NCI-H345 treated with DMSO at 0.1 percent for 48 hours (cell line): ENCODE data around the gene TPRKB.
"Not testable (repeated sequence)": the region's sequence is repeated elsewhere in the genome, so short reads cannot be mapped to it uniquely, and the experiment has no call there.

Experiments
- DNase-seq: peaks from one replicate; lab custom pipeline; 2025; ENCODE audit not compliant: unreplicated experiment; lab: John Stamatoyannopoulos, UW

The TPRKB gene

DNA sequence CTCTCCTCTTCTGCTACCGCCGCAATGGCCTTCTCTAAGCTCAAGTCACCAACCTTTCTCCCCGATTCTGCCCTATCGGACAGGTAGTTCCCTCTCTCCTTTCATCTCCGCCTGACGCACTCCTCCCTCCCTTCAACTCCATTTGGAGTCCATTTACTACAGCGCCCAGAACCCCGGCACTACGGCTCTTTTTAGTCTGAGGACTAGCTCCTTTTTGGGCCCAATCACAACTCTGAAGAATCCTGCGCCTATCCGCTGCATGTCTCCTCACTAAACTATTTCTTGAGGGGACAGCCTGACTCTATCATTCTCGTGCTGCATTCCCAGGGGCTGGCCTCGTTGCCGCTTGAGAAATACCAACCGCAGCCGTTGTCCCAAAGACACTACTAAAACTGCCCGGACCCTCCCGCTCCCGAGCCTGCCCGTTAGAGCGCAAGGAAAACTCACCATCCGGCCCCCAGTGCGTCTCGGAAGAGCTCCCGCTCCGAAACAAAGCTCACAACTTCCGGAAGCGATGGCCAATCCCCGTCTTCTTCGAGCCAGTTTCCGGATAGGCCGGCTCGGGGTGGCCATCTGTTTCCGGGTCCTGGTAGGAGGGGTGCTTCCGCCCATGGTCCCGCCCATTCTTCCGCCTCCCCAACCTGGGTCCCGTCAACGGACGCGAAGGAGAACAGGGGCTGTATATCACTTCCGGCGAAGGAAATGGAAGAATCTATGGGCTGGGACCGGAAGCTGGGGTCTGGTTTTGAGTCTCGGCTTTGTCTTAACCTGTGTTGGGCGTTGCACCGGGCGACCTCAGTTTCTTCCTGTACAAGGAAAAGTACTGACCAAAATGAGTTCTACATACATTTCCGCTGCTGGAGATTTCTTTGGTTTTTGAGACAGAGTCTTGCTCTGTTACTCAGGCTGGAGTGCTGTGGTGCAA is at the start of gene TPRKB:
Gene TPRKB (minus strand): TSS at position 491 of the 925 bp plus-strand sequence. CDS start 2,776 bp downstream, outside the sequence.
- DNase-seq = peak; percentile 92

DNA sequence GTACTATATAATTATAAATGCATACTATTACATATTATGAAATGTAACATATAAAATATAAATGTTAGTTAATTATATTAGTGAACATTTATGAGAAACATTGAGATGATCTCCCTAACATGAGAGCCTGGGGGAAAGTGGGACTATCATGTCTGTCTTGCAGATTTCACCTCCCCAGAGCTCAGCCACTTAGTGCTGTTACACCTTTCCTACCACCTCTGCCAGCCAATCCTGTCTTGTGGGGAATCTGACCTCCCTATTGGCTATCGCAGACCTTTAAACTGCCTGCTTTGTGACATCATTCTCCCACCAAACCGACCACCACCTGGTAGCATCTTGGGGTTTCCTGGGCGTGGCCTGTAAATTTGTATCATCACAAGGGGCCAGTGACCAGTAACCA is 46.7 kb upstream of the TPRKB start, which contains the start of gene C2orf78:
Gene C2orf78 (plus strand): TSS at position 301 of the 400 bp plus-strand sequence. CDS start 127 bp downstream, outside the sequence.
- DNase-seq = not testable (repeated sequence)

DNA sequence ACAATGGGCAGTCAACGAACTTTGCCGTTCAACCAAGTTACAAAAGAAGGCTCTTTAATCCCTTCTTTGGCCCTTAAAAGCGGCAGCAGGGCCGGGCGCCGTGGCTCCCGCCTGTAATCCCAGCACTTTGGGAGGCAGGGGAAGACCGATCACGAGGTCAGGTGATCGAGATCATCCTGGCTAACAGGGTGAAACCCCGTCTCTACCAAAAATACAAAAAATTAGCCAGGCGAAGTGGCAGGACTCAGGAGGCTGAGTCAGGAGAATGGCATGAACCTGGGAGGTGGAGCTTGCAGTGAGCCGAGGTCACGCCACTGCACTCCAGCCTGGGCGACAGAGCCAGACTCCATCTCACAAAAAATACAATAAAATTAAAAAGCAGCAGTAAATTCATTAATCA is 46.3 kb upstream of the TPRKB start:
- not testable (repeated sequence) for DNase-seq

DNA sequence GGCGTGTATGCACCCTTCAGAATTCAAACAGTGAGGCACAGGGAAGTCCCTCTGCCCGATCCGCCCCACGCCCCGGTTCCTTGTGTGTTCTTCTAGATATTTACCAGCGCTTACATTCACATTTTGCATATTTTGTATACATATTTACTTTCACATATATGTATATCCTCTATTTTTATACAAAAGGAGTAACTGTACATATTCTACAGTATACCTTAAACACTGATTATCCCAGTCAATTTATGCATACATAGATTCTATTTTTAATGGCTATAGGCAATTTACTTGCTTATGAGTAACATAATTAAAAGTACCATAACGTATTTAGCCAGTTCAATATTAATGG is 43.1 kb upstream of the TPRKB start:
- no peak for DNase-seq

DNA sequence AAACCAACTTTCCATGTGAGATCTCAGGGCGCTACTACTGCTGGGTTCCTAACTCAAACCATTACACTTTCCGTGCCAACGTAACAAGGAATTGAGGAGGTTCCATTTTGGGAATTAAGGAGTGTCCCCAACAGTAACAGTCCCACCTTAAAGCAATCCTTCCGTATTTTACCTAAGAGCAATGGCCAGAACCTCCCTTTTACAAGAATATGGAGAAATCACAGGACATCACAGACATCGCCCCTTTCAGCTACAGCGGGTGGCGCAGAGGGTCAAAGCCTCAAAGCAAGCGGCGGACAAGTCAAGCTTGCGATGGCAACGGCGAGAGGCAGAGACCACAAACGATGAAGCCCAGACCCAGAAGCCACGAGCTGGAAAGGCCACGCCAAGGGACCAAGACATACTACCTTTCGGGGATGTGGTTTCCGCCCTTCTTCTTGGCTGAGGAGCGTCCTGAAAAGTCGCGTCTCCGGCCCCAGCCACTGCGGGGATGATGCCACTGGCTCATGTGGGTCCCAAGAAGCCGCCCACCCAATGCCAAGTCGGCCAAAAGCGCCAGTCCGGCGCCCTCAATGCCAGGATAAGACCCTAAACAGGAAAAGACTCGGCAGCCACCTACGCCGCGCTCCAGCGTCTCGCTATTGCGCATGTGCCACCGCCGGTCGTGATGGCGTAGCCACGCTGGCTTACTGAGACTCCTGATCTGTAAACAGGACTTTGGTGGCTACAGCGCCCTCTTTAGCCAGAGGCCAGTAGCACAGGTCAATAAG is 42.5 kb upstream of the TPRKB start, which contains the start of gene DUSP11:
Gene DUSP11 (minus strand): TSS at position 637 of the 770 bp plus-strand sequence. CDS start 129 bp downstream, at position 508.
- DNase-seq = peak; percentile 94

DNA sequence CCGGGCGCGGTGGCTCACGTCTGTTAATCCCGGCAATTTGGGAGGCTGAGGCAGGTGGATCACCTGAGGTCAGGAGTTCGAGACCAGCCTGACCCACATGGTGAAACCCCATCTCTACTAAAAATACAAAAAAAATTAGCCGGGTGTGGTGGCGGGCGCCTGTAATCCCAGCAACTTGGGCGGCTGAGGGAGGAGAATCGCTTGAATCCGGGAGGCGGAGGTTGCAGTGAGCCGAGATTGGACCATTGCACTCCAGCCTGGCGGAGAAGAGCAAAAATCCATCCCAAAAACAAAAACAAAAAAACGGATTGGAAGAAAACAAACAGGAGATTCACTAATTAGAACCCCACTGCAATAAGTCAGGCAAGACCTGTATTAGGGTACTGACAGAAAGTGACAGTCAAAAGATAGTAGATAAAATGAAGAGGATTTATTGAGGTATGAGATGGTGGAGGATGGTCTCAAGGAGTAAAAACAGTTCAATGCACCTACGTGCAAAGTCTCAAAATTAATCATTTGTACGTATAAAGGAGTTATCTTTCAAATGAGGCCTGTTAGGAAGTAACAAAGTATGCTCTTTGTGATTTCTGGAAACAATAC is 41.8 kb upstream of the TPRKB start:
- not testable (repeated sequence) for DNase-seq

DNA sequence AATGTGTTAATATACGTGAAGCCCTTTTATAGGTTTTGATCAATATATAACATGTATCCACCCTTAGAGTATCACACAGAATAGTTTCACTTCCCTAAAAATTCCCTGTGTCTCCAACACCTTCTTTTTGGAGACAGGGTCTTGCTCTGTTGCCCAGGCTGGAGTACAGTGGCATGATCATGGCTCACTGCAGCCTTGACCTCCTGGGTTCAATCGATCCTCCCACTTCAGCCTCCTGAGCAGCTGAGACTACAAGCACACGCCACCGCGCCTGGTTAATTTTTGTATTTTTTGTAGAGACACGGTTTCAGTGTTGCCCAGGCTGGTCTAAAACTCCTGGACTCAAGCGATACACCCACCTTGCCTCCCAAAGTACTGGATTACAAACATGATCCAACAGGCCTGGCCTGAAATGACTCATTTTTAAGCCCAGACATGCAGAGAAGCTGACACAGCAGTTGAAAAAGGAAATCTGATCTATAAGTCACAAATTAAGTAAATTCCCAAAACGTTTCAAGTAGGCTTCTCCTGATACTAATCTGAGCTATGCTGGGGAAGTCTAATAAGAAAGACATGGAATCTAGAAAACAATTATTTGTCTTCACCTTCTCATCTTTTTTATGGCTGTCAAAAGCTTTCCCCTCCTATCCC is 39.8 kb upstream of the TPRKB start:
- DNase-seq = no peak

DNA sequence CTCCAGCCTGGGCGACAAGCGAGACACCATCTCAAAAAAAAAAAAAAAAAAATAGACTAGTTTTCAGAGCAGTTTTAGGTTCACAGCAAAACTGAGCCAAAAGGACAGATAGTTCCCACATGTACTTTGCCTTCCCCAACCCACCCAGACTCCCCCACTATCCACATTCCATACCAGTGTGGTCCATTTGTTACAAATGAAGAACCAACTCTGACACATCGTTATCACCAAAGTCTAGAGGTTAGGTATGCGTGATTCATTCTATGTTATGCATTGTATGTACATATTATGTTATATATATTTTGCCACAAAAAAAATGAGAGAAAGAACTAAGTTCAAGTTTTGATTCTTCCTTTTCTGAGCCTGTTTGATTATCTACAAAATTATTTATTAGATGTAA is 39.2 kb upstream of the TPRKB start:
- DNase-seq = no peak

DNA sequence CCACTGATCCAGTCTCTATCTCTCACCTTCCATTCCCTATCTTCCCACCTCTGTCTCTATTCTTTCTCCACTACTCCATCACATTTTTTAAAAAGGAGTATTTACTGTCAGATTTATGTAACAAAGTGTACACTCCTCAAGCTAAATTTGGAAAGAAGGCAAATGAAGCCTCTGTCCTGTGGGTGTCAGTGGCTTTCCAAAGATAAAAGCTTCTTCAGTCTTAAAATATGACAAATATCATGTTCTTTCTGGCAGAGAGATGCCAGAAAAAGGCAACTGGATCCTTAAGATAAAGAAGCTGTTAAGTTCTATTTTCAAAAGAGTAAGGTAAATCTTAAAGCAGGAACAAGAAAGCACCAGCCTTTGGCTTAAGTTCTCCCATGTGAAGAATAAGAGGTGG is 35.7 kb upstream of the TPRKB start:
- DNase-seq = no peak

DNA sequence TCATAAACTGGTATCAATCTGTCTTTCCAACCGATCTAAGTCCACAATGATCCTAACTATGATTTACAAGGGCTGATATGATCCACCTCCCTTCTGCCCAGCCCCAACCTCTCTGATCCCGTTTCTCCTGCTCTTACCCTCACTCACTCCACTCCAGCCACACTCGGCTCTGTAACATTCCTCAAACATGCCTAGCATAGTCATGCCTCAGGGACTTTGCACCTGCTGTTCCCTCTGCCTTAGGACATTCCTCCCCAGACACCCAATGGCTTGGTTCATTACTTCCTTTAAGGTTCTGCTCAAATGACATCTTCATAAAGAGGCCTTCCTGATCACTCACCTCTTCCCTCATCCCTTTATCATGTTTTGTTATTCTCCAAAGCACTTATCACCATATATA is 33.6 kb upstream of the TPRKB start:
- no peak for DNase-seq

DNA sequence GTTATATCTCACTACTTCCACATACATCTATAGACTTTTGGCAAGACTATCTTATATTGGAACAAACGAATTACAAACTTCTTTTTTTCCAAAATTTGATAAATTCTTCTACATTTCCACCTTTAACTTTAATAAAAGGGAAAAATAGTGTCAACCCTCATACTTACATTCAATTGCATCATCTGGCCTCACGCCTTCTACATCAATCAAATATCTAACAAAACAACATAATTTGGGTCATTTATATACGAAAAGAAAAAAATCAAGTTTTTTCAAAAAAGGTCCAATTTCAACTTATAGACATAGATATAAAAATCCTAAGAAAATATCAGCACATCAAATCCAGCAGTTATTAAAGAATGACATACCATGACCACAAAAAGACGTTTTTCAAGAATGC is 29.8 kb upstream of the TPRKB start:
- no peak for DNase-seq

DNA sequence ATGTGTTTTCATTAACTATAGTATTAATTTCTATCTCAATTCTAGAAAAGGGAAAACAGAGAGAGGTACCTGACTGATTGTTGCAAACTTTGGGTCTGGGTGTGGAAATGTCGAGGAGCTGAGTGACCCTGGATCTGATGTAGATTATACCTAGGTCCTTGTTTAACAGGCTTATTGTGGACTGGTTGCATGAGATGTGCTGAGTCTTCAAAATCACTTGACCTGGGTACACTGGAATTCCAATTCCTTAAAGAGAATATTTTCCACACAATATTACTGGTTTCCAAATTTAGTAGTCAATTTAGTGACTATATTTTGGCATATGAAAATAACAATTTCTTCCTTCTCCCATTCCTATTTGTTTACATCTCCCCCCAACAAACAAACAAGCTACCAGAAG is 29.2 kb upstream of the TPRKB start:
- no peak for DNase-seq

DNA sequence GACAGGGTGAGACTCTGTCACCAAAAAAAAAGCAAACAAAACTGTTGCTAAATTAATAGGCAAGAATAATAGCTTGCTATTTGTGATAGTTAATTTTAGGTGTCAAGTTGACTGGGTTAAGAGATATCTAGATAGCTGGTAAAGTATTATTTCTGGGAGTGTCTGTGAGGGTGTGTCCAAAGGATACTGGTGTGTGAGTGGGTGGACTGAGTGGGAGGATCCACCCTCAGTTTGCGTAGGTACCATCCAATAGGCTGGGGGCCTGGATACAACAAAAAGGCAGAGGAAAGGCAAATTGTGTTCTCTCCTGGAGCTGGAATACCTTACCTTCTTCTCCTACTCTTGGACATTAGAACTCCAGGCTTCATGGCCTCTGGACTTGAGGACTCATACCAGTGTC is 27.8 kb upstream of the TPRKB start:
- DNase-seq = no peak

DNA sequence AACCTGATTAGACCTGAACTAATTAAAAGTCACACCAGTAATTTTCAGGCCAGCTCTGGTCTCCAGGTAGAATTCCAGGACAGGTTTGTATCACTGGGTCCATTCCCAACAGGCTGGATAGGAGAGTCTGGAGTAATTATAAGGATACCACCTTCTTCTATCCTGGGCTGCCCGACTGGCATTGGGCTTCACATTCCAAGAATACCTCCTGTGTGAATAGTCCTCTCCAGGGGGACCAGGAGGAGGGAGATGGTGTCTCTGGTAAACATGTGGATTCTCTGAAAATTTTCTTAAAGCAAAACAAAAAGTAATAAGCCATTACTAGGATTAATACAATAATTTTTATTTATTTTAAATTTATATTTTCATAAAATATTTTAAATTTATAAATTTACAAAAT is 25.4 kb upstream of the TPRKB start:
- DNase-seq = no peak

DNA sequence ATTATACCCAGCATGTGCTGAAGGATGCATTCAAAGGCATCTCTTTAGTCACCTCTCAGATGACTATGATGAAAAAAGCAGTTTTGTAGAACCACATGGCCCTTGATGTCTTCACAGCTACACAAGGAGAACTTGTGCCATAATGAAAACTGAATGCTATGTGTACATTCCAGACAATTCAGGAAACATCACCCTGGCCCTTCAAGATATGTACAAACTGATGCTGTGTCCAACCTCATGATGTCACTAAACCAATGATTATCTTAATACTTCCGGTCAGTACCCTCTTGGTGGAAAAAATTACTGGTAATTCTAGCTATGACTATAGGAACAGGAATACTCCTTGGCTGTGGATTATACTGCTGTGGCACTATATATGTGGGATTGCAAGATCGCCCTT is 22.8 kb upstream of the TPRKB start:
- no peak for DNase-seq

DNA sequence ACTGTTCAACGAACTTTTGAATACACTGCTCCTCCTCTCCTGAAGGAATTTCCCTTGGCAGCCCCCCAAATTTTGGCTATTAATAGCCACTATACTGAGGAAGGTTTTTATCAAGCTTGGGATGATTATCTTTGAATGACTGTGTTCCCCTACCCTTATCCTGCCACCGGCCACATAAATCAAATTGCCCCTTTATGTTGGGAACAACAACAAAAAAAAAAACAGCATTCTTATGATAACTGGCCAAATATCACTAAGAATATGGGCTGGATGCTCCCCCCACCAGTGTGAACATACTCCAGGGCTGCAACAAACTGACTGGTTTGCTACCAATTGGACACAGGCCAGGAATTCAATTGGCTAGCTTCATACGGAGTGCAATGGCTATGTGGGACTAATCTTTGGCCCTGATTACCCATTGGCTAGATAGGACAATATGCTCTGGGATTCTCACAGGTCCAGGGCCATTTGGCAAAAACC is 22.2 kb upstream of the TPRKB start:
- no peak for DNase-seq

DNA sequence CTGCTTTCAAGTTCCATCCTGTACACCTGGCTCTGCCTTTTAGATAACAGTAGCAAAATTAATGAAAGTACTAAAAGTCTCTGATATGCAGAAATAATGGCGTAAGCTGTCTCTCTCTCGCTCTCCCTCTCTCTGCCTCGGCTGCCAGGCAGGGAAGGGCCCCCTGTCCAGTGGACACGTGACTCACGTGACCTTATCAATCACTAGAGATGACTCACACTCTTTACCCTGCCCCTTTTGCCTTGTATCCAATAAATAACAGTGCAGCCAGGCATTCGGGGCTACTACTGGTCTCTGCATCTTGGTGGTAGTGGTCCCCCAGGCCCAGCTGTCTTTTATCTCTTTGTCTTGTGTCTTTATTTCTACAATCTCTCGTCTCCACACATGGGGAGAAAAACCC is 17.2 kb upstream of the TPRKB start:
- DNase-seq = not testable (repeated sequence)

DNA sequence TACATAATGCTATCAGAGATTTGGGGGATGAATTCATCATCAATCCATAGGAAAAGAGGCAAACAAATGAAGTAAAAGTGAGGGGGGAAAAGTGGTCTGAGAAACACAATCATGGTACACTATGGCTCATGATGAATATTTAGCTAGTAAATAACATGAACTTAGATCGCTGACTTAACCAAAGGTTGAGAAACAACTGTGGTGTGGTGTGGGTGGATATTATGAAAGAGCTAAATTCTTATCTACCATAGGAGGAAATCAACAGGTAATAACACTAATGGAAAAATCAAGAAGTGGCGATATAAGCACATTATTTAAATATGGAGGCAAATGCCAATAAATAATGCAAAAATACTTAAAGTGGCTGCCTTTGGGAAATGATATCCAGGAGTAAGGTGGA is 12.2 kb upstream of the TPRKB start:
- DNase-seq = no peak

DNA sequence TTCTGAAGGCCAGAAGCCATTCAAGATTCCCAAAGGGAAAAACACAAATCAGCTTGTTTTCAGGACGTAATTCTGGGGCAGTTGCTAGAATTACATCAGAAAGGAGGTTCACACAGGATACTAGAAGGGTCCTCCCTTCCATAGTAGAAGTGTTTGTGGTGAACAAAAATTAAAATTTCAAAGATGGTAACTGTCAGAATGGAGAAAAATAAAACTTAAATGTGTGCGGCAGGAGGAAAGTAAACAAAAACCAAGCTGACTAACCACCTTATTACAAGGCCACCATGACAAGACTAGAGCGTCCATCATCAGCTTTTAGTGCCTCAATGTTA is 9.7 kb upstream of the TPRKB start:
- no peak for DNase-seq

DNA sequence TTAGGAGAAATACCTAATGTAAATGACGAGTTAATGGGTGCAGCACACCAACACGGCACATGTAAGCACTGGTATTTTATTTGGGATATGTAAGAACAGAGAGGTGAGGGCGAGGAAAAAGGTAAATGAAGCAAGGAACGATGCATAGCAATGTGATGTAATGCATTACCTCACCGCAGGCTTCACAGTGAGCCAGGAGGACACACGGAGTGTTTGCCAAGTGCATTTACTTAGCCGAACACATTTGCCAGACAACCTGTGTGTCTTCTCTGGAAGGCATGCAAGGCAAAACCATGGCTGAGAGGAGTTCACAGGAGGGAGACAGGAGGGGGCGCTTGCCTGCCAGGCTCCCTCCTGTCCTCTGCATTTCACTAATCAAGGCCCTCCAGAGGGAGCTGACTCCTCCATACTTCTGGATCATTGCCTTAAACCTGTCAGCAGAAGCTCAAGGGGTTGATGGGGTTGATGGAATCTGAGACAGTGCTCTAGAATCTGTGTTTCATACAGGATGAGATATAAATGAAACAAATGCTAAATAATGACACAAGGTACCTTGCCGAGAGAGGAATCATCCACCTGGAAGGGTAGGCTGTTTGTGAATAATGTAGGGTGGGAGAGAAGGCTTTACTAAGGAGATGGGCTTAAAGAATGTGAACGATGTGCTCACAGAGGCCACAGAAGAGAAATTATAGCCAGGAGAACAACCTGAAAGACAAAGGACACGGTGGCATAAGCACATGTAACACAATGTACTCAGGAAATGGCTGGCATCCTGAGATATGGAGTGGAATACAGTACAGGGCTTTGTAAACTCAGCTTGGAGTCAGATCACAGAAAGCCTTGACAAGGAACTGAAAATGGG is 9.1 kb upstream of the TPRKB start:
- no peak for DNase-seq
